MM.1S (cell line): ENCODE results near the gene OTOP2.

ENCODE experiments used
- CTCF ChIP-seq: fragments of 300-600 bp; sonication (generic); IDR thresholded peaks from 2 replicates; pipeline ENCODE4 v1.5.1; 2016; ENCODE audit warnings: antibody characterized with exemption, low read length, mixed read lengths
- EZH2 ChIP-seq: fragments of 300-600 bp; sonication (generic); optimal IDR thresholded peaks from 2 replicates; pipeline ENCODE3; 2017; ENCODE audit warnings: low read depth, mild to moderate bottlenecking, antibody characterized with exemption, low read length, mixed read lengths
- EZH2phosphoT487 ChIP-seq: fragments of 300-600 bp; sonication (generic); IDR thresholded peaks from 2 replicates; pipeline ENCODE4 v1.6.1; 2018; ENCODE audit warnings: antibody characterized with exemption, low read length

- TF ChIP-seq CTCF (no peak), EZH2 (no peak), EZH2phosphoT487 (no peak)
Observed at GRCh38 chr17:74903671-74904070, 20.4 kb upstream of the OTOP2 start.
